ENCODE measurements around the gene CAGE1. TPM values are rescaled to one million over a fixed set of nuclear protein-coding genes. Genes with fewer than 3 reads are reported as not detected.

CAGE1 gene
- total and polyA plus RNA-seq, 2 experiments from 2014 or later = 0.07 TPM; not detected in 1

DNA sequence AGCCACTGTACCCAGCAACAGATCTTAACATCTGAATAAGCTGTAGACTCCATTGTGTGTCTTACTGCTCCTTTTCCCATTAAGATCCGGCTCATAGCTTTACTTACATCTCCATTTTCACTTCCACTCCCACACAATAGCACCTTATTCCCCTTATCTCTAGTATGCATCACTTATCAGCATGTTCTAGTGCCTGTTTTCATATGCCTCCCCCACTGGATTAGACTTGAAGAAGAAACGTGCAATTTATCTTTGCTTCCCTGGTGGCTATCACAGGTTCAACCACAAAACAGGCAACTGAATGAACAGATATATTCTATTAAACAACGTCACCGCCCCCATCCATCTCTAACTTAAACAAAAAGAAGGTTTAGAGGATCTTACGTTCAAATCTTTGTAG lies 88.6 kb downstream of the CAGE1 start (continued):
- TF ChIP-seq, protein P1, sequence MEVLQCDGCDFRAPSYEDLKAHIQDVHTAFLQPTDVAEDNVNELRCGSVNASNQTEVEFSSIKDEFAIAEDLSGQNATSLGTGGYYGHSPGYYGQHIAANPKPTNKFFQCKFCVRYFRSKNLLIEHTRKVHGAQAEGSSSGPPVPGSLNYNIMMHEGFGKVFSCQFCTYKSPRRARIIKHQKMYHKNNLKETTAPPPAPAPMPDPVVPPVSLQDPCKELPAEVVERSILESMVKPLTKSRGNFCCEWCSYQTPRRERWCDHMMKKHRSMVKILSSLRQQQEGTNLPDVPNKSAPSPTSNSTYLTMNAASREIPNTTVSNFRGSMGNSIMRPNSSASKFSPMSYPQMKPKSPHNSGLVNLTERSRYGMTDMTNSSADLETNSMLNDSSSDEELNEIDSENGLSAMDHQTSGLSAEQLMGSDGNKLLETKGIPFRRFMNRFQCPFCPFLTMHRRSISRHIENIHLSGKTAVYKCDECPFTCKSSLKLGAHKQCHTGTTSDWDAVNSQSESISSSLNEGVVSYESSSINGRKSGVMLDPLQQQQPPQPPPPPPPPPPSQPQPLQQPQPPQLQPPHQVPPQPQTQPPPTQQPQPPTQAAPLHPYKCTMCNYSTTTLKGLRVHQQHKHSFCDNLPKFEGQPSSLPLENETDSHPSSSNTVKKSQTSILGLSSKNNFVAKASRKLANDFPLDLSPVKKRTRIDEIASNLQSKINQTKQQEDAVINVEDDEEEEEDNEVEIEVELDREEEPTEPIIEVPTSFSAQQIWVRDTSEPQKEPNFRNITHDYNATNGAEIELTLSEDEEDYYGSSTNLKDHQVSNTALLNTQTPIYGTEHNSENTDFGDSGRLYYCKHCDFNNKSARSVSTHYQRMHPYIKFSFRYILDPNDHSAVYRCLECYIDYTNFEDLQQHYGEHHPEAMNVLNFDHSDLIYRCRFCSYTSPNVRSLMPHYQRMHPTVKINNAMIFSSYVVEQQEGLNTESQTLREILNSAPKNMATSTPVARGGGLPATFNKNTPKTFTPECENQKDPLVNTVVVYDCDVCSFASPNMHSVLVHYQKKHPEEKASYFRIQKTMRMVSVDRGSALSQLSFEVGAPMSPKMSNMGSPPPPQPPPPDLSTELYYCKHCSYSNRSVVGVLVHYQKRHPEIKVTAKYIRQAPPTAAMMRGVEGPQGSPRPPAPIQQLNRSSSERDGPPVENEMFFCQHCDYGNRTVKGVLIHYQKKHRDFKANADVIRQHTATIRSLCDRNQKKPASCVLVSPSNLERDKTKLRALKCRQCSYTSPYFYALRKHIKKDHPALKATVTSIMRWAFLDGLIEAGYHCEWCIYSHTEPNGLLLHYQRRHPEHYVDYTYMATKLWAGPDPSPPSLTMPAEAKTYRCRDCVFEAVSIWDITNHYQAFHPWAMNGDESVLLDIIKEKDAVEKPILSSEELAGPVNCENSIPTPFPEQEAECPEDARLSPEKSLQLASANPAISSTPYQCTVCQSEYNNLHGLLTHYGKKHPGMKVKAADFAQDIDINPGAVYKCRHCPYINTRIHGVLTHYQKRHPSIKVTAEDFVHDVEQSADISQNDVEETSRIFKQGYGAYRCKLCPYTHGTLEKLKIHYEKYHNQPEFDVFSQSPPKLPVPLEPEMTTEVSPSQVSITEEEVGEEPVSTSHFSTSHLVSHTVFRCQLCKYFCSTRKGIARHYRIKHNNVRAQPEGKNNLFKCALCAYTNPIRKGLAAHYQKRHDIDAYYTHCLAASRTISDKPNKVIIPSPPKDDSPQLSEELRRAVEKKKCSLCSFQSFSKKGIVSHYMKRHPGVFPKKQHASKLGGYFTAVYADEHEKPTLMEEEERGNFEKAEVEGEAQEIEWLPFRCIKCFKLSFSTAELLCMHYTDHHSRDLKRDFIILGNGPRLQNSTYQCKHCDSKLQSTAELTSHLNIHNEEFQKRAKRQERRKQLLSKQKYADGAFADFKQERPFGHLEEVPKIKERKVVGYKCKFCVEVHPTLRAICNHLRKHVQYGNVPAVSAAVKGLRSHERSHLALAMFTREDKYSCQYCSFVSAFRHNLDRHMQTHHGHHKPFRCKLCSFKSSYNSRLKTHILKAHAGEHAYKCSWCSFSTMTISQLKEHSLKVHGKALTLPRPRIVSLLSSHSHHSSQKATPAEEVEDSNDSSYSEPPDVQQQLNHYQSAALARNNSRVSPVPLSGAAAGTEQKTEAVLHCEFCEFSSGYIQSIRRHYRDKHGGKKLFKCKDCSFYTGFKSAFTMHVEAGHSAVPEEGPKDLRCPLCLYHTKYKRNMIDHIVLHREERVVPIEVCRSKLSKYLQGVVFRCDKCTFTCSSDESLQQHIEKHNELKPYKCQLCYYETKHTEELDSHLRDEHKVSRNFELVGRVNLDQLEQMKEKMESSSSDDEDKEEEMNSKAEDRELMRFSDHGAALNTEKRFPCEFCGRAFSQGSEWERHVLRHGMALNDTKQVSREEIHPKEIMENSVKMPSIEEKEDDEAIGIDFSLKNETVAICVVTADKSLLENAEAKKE (CRISPR knock-in tag; IDR thresholded peaks at IDR 0.05) = no peak
- TF ChIP-seq POLR2AphosphoS5 (IDR thresholded peaks at IDR 0.05; ENCODE audit: low read depth) (no peak), EZH2 (IDR thresholded peaks at IDR 0.05; ENCODE audit: low read depth, unreplicated experiment) (no peak), NANOG (IDR thresholded peaks at IDR 0.05; ENCODE audit: borderline replicate concordance) (no peak), ZNF331 (CRISPR knock-in tag; IDR thresholded peaks at IDR 0.05; ENCODE audit: low read depth) (no peak), JUNB (IDR thresholded peaks at IDR 0.05; ENCODE audit: unreplicated experiment) (no peak)
- TF ChIP-seq, protein P2, sequence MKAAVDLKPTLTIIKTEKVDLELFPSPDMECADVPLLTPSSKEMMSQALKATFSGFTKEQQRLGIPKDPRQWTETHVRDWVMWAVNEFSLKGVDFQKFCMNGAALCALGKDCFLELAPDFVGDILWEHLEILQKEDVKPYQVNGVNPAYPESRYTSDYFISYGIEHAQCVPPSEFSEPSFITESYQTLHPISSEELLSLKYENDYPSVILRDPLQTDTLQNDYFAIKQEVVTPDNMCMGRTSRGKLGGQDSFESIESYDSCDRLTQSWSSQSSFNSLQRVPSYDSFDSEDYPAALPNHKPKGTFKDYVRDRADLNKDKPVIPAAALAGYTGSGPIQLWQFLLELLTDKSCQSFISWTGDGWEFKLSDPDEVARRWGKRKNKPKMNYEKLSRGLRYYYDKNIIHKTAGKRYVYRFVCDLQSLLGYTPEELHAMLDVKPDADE (IDR thresholded peaks at IDR 0.05) = no peak

DNA sequence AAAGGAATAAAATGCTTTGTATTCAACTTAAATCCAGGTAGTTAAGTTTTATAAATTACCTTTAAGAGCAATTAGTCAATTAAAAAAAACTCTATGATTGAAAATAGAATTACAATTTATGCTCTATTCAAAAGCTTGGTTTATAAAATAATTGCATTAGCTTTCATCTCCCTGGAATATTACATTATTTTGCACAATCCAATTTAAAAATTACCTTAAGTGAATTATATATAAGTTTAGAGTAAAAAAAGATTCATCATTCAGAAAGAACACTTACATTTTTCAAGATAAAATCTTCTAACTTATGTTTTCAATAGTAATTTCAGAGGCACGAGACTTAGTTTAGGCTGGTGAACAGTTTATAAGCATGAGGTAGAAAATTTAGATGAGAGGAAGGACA lies 91.4 kb downstream of the CAGE1 start:
- Histone ChIP-seq H3K4me2 (no peak overlapping the region), H3K4me1 (ENCODE audit: insufficient read depth) (no peaks in the 10 kb centered on the region), H3K79me2 (replicated peaks; ENCODE audit: insufficient read depth) (peaks cover 3% of the 10 kb centered on the region; the same call in 1 of the 2 replicates), H2AFZ (no peak overlapping the region), H3K36me3 (ENCODE audit: insufficient read depth) (peaks cover 83% of the 10 kb centered on the region), H3K27me3 (ENCODE audit: insufficient read depth) (no peaks in the 10 kb centered on the region), H4K20me1 (replicated peaks; ENCODE audit: insufficient read depth) (no peaks in the 10 kb centered on the region; the same call in 1 of the 2 replicates), H3F3A (replicated peaks; ENCODE audit: low read depth) (no peaks in the 10 kb centered on the region), H3K9me2 (ENCODE audit: insufficient read depth) (no peaks in the 10 kb centered on the region), H3K27ac (ENCODE audit: low read depth) (no peak overlapping the region), H3K4me3 (no peak overlapping the region)
- Mint-ChIP-seq H3K27ac (no peak overlapping the region), H3K4me1 (no peaks in the 10 kb centered on the region), H3K36me3 (ENCODE audit: low read depth) (peaks cover 71% of the 10 kb centered on the region), H3K9me3 (no peaks in the 10 kb centered on the region), H3K27me3 (ENCODE audit: insufficient read depth, low read depth, poor library complexity) (no peaks in the 10 kb centered on the region), H3K4me3 (no peak overlapping the region)
- ATAC-seq (no peak), DNase-seq (ENCODE audit: low spot score) (no peak)
- no peak for TF ChIP-seq JUNB (IDR thresholded peaks at IDR 0.05; ENCODE audit: unreplicated experiment)
- TF ChIP-seq CREB1 (CRISPR knock-in tag; IDR thresholded peaks at IDR 0.05; ENCODE audit: low read depth) = no peak
- TF ChIP-seq, protein P3, sequence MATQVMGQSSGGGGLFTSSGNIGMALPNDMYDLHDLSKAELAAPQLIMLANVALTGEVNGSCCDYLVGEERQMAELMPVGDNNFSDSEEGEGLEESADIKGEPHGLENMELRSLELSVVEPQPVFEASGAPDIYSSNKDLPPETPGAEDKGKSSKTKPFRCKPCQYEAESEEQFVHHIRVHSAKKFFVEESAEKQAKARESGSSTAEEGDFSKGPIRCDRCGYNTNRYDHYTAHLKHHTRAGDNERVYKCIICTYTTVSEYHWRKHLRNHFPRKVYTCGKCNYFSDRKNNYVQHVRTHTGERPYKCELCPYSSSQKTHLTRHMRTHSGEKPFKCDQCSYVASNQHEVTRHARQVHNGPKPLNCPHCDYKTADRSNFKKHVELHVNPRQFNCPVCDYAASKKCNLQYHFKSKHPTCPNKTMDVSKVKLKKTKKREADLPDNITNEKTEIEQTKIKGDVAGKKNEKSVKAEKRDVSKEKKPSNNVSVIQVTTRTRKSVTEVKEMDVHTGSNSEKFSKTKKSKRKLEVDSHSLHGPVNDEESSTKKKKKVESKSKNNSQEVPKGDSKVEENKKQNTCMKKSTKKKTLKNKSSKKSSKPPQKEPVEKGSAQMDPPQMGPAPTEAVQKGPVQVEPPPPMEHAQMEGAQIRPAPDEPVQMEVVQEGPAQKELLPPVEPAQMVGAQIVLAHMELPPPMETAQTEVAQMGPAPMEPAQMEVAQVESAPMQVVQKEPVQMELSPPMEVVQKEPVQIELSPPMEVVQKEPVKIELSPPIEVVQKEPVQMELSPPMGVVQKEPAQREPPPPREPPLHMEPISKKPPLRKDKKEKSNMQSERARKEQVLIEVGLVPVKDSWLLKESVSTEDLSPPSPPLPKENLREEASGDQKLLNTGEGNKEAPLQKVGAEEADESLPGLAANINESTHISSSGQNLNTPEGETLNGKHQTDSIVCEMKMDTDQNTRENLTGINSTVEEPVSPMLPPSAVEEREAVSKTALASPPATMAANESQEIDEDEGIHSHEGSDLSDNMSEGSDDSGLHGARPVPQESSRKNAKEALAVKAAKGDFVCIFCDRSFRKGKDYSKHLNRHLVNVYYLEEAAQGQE (IDR thresholded peaks at IDR 0.05; ENCODE audit: unreplicated experiment) = no peak
- no peak for TF ChIP-seq ZNF114 (CRISPR knock-in tag; IDR thresholded peaks at IDR 0.05)
- TF ChIP-seq NANOG (IDR thresholded peaks at IDR 0.05; ENCODE audit: borderline replicate concordance) = no peak
- no peak for TF ChIP-seq POLR2AphosphoS5 (IDR thresholded peaks at IDR 0.05; ENCODE audit: low read depth)
- TF ChIP-seq STAT1 (IDR thresholded peaks at IDR 0.05; ENCODE audit: unreplicated experiment) = no peak
- TF ChIP-seq ZNF331 (CRISPR knock-in tag; IDR thresholded peaks at IDR 0.05; ENCODE audit: low read depth) = no peak
- TF ChIP-seq, protein P2 (IDR thresholded peaks at IDR 0.05) = no peak
